GM12892 (cell line): ENCODE results near the gene STYX.
A peak's percentile ranks its signal among the peaks of the same experiment; 100 is the strongest.

Experiments
- DNase-seq: peaks from one replicate; pipeline ENCODE4 v3.0.0; 2011; ENCODE audit not compliant: insufficient read length
- FAIRE-seq: peaks from 2 replicates; lab custom pipeline; 2011; peaks lifted over from hg19 to GRCh38; lab: Jason Lieb, UNC
- POLR2A ChIP-seq: IDR thresholded peaks from 2 replicates; pipeline ENCODE4 v1.6.1; 2011; ENCODE audit warnings: low read depth, low read length, control low read depth
- POLR2AphosphoS5 ChIP-seq: IDR thresholded peaks from 2 replicates; pipeline ENCODE4 v1.6.1; 2011; ENCODE audit warnings: low read depth, low read length, control low read depth
- TAF1 ChIP-seq: IDR thresholded peaks from 2 replicates; pipeline ENCODE4 v1.6.1; 2011; ENCODE audit warnings: low read depth, mild to moderate bottlenecking, control low read depth, low read length, borderline replicate concordance

STYX gene

DNA sequence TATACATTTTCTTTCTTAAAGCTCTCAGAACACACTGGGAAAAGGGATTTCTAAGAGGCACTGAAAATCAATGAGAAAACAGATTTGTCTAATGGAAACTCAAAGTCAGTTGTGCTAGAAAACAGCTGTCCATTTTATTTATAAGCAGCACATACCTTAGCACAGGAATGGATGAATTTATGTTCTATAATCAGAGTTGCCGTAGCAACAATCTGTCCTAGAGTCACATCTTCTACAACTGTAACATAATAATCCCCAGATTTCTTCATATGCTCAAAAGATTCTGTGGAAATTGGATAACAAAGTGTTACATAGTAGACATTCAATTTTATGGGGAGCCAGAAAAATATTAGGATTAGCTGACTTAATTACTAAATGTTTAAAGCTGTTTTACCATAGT, 51.7 kb downstream of the STYX start:
- DNase-seq (no peak), FAIRE-seq (no peak)
- no peak for TF ChIP-seq POLR2AphosphoS5
- TF ChIP-seq TAF1: no peak
- TF ChIP-seq POLR2A: no peak

DNA sequence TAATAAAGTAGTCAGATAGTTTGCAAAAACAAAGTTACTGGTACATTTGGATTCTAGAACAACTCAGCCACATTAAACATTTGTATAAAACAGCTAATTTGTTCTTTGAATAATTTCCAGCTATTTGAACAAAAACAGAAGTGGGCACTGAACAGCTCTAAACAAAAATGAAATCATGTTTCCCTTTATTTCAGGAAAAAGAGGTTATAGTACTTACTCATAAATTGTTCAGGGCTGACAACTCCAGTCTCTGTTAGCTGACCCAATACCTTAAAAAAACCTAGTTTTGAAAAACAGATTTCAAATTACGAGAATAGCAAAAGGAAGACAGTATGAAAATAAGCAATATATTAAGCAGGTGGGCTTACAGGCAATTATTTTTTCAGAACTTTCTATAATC, 53.2 kb downstream of the STYX start:
- DNase-seq (no peak), FAIRE-seq (no peak)

DNA sequence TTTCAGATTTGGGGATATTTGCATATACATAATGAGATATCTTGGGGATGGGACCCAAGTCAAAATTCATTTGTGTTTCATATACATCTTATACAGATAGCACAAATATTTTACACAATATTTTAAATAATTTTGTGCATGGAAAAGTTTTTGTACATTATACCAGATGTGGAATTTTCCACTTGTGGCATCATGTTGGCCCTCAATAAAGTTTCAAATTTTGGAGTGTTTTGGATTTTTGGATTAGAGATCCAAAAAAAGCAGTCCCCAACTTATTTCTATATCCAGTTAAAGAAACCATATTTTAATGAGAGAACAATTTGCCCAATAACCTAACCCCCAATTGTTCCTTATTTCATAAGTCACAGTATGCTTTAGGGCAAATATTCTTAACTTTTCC, 56.9 kb downstream of the STYX start:
- no peak for TF ChIP-seq POLR2A
- no peak for TF ChIP-seq POLR2AphosphoS5
- no peak for TF ChIP-seq TAF1
- FAIRE-seq (no peak), DNase-seq (no peak)

More for the DNA sequence above, 53.2 kb downstream of the STYX start:
- TF ChIP-seq TAF1: no peak
- no peak for TF ChIP-seq POLR2AphosphoS5

DNA sequence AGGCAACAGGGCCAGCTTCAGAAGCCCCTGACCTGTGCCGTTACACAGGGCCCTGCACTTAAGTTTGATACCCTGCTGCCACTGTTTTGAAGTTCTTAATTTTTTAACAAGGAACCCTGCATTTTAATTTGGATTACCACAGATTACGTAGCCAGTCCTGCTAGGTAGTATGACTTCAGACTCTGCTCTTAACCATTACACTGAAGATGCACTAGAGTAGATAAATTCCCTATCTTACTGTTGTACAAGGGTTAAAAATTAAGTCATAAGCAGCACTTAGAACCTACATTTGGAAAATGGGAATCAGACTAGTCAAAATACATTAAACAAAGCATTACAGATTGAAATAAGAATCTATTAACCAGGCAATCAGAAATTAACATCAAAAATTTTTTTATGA, 59.2 kb downstream of the STYX start:
- no peak for FAIRE-seq
- no peak for TF ChIP-seq TAF1
- no peak for TF ChIP-seq POLR2AphosphoS5
- TF ChIP-seq POLR2A: no peak
- DNase-seq: no peak

DNA sequence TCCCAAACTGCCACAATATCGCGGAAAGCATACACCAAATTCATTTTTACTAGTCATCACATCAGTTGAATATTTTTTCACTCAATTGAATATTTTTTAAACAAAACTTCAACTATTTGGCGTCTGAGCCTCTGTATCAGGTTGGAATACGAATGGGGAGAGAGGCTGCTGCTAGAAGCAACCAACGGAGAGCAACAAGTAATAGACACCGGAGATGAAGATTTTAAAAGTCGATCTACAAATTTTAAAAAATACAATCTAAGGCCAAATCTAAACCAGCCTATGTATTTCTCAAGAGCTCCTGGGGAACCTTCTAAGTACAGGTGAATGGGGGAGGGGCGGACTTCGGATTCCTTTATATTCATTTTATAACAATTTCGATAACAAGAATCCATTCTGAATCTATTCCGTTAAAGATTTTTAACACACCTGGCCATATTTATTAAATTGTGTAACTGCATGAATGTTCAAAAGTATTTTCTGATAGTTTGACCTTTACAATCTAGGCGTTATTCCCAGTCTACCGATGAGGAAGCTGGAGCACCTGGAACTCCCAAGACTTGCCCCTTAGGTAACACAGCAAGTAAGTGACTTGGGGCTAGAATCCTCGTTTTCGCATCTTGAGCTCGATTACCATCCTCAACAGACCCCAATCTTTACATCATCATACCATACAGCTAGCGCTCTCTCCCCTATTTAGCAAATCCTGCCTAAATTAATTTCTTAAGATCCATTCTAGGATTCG, 60.2 kb downstream of the STYX start:
- FAIRE-seq: no peak
- no peak for DNase-seq
- TF ChIP-seq TAF1: no peak
- TF ChIP-seq POLR2AphosphoS5: no peak
- TF ChIP-seq POLR2A: no peak

DNA sequence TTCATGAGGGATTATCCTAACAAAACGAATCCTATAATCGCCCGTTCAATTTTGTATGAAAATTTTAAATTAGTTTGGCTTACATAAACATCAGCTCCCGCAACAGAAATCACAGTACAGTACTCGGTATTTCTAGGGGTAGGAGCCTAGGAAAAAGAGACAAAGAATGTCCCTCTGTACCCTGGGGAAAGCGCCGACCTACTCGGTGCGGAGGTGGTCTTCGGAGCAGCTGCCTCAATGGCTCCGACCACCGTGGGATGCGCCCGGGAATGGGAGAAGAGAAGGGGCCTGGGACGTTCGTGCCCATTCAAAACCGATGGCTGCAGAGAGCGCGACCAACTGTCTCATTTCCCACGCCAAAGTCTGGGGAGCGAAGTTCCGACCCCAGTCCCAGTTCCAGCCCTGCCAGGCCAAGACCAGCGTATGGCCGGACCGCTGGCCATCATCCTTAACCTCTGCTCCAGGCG, 60.8 kb downstream of the STYX start:
- FAIRE-seq (peak; percentile 40), DNase-seq (no peak)
- TF ChIP-seq TAF1 (no peak), POLR2AphosphoS5 (no peak), POLR2A (no peak)

DNA sequence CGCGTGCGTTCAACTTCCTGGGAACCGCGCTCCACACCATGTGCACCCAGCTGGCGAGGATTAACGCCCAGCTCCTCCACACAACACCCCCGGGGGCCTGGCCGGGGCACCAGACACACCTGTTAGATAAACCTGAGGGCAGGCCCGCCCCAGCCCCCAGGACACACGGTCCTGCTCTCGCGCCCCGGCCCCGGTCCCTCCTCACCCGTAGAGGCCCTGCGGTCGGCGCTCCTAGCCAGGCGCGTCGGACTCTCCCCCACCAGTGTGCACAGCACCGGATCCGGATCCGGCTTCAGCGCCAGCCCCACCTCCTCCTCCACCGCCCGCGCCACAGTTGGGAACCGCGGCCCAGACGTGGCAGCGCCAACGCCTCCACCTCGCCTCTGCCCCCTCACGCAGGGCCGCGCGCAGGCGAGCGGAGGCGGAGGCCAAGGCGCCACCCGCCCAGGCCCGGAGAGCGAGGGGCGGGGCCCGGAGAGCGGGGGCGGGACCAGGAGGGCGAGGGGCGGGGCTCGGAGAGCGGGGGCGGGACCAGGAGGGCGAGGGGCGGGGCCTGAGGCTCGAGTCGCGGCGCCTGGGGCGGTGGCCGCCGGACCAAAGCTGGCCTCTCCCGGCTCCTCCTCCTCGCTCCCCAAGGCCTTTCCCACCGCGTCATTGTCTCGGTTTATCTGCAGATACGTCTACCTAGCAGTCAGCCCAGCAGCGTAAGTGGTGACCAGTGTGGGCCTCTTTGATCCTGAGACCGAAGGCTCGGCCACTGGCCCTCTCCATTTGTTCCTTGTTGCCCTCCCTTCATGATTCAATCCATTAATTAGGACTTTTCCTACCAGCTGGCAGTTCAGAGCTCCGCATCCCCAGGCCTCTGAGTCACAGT, 61.5 kb downstream of the STYX start, which contains the start of gene GNPNAT1:
Gene GNPNAT1, minus strand, starts transcription at position 385 of the 874 bp plus-strand sequence. CDS start 6,957 bp downstream, outside the sequence.
- TF ChIP-seq TAF1 (no peak), POLR2AphosphoS5 (peak; percentile 50; the same call in 1 of the 2 replicates), POLR2A (peak; percentile 76)
- FAIRE-seq (peak; percentile 63), DNase-seq (peak; percentile 85)

DNA sequence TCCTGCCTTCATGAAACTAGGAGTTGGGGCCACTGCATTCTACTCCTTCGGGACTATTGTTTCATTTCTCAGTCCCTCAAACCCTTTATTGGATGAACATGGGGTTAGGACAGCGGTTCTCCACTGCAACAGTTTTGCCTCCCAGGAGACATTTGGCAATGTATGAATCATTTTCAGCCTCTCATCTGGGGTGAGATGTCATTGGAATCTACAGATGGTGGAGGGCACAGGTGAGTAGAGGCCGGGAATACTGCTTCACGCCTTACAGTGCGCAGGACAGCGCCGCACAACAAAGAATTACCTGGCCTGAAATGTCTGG, 62.1 kb downstream of the STYX start:
- FAIRE-seq (no peak), DNase-seq (no peak)
- TF ChIP-seq POLR2AphosphoS5: no peak

DNA sequence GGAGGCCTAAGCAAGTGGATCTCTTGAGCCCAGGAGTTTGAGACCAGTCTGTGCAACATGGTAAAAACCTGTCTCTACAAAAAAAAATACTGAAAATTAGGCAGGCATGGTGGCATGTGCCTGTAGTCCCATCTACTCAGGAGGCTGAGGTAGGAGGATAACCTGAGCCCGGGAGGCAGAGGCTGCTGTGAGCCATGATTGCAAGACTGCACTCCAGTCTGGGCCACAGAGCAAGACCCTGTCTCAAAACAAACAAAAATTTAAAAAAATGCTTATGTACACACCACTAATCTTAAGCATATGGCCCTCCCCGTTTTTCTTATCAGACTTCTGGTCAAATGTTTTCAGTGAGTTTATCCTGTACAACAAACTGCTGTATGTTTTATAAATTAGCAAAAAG, 63.1 kb downstream of the STYX start:
- no peak for DNase-seq
- TF ChIP-seq POLR2A (no peak), TAF1 (no peak), POLR2AphosphoS5 (no peak)
- no peak for FAIRE-seq

DNA sequence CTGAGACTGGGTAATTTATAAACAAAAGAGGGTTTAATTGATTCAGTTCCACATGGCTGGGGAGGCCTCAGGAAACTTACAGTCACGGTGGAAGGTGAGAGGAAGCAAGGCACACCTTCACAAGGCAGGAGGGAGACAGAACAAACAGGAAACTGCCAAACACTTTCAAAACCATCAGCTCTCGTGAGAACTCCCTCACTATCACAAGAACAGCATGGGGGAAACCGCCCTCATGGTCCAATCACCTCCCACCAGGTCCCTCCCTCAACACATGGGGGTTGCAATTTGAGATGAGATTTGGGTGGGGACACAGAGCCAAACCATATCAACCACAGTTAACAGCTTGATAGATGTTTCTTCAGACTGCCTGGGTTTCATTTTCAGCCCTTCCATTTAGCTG, 67.7 kb downstream of the STYX start:
- no peak for FAIRE-seq
- TF ChIP-seq POLR2AphosphoS5: no peak
- no peak for TF ChIP-seq TAF1
- TF ChIP-seq POLR2A: no peak
- DNase-seq: no peak

DNA sequence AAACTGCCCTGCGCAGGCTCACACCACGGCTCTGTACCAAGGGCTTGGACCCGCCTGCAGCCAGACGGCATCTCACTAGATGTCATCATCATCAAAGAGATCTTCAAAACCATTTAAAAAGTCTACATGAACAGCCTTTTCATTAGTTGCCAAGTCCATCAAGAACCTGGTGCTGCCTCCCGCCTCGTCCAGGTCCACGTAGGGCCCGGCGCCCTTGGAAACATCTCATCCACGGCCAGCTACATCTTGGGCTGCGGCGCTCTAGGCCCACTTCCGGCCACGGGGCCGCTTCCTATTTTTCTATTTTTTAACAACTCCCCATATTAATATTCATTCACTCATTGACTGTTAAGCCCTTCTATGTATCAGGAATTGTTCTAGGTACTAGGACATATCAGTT, 68.9 kb downstream of the STYX start:
- no peak for DNase-seq
- no peak for TF ChIP-seq POLR2AphosphoS5
- TF ChIP-seq POLR2A: no peak
- no peak for TF ChIP-seq TAF1
- no peak for FAIRE-seq

DNA sequence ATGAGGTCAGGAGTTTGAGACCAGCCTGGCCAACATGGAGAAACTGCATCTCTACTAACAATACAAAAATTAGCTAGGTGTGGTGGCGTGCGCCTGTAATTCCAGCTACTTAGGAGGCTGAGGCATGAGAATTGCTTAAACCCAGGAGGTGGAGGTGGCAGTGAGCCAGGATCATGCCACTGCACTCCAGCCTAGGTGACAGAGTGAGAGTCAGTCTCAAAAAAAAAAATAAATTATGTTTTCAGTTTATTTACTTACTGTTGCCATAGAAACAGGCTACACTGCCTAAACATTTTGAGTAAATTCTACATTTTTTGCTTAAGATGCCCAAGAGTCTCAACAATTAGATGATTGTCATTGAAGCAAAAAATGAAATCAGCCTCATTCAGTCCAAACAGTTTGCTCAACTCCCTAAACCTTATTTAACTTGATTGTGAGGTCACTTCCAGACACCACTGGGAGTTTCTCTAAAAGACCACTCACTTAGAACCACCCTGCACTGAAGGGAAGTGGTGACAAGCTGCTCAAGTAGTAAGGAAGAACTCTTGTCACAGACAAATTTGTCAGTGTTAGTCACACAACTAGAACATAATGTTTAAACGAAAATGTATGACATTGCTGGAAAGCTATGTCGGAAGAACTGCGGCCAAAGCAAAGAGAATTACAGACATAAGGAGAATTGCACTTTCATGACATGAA, 71.2 kb downstream of the STYX start:
- no peak for FAIRE-seq
- no peak for DNase-seq
- TF ChIP-seq POLR2AphosphoS5: no peak
- TF ChIP-seq TAF1: no peak
- no peak for TF ChIP-seq POLR2A
